Measurements from ENCODE around the gene CNIH2. TPM values are rescaled to one million over a fixed set of nuclear protein-coding genes. Genes with fewer than 3 reads are reported as not detected.
A peak's percentile ranks its signal among the peaks of the same experiment; 100 is the strongest.

Gene CNIH2
- total and polyA plus RNA-seq, 7 donors: 0.05 TPM; not detected in 6

- intact Hi-C loops (cut with DNase I): loop anchor here in 1 of 2 donors (1.0 kb wide), 1 partner anchor 39 kb away; no protein-coding TSS in a partner anchor
- Histone ChIP-seq H3K9me3 (no peaks in the 10 kb centered on the region), H3K4me3 (no peak overlapping the region), H3K4me1 (peaks cover 6% of the 10 kb centered on the region), H3K36me3 (ENCODE audit: insufficient read depth in 1 of 2, low read depth in 1 of 2) (peaks cover 0 to 61% of the 10 kb centered on the region in 2 donors), H3K27me3 (ENCODE audit: insufficient read depth in 3 of 3, low read length in 2 of 3) (no peaks in the 10 kb centered on the region), H3K27ac (no peak overlapping the region)
- 61 to 73% (median 73%) methylated on average over 4 of the region's 4 CpGs for WGBS, 3 donors
- TF ChIP-seq CTCF (IDR thresholded peaks at IDR 0.05): no peak
- no peak for DNase-seq
- no peak for ATAC-seq
These were observed 18.0 kb upstream of the CNIH2 start for GRCh38 chr11:66259956-66260355.

- WGBS, 3 donors: 88 to 94% (median 93%) methylated on average over 16 of the region's 16 CpGs
- no peak for TF ChIP-seq CTCF (IDR thresholded peaks at IDR 0.05)
- ATAC-seq (no peak), DNase-seq (peak in 1 of 2 donors; percentile 37)
- Histone ChIP-seq H3K9me3 (no peaks in the 10 kb centered on the region), H3K36me3 (ENCODE audit: insufficient read depth in 1 of 2, low read depth in 1 of 2) (peaks cover 0 to 67% of the 10 kb centered on the region in 2 donors), H3K4me1 (peaks cover 6% of the 10 kb centered on the region), H3K27ac (no peak overlapping the region), H3K27me3 (ENCODE audit: insufficient read depth in 3 of 3, low read length in 2 of 3) (no peaks in the 10 kb centered on the region), H3K4me3 (no peak overlapping the region)
- intact Hi-C loops (cut with DNase I): no loop called here
These were observed 16.4 kb upstream of the CNIH2 start for GRCh38 chr11:66261578-66261977.

- WGBS, 3 donors: 92 to 93% (median 92%) methylated on average over 5 of the region's 5 CpGs
- peak in 1 of 2 donors; percentile 40 for DNase-seq
- H3K4me3 ChIP-seq: no peak overlapping the region
- intact Hi-C loops (cut with DNase I): no loop called here
- no peak for ATAC-seq
- no peak overlapping the region for H3K27ac ChIP-seq
- H3K9me3 ChIP-seq: no peaks in the 10 kb centered on the region
- no peaks in the 10 kb centered on the region for H3K27me3 ChIP-seq (ENCODE audit: insufficient read depth in 3 of 3, low read length in 2 of 3)
- peaks cover 0 to 67% of the 10 kb centered on the region in 2 donors for H3K36me3 ChIP-seq (ENCODE audit: insufficient read depth in 1 of 2, low read depth in 1 of 2)
- H3K4me1 ChIP-seq: peaks cover 11% of the 10 kb centered on the region
- TF ChIP-seq CTCF (IDR thresholded peaks at IDR 0.05): no peak
These were observed 15.8 kb upstream of the CNIH2 start for GRCh38 chr11:66262191-66262590.

- Histone ChIP-seq H3K4me1 (peaks cover 11% of the 10 kb centered on the region), H3K4me3 (no peak overlapping the region), H3K9me3 (no peaks in the 10 kb centered on the region), H3K27ac (no peak overlapping the region), H3K27me3 (ENCODE audit: insufficient read depth in 3 of 3, low read length in 2 of 3) (no peaks in the 10 kb centered on the region), H3K36me3 (ENCODE audit: insufficient read depth in 1 of 2, low read depth in 1 of 2) (peaks cover 0 to 67% of the 10 kb centered on the region in 2 donors)
- no peak for TF ChIP-seq CTCF (IDR thresholded peaks at IDR 0.05)
- peak in 1 of 2 donors; percentile 40 for DNase-seq
- WGBS, 3 donors: 91 to 94% (median 92%) methylated on average over 12 of the region's 12 CpGs
- ATAC-seq: no peak
- intact Hi-C loops (cut with DNase I): no loop called here
These were observed 15.3 kb upstream of the CNIH2 start for GRCh38 chr11:66262696-66263095.

GRCh38 chr11:66263231-66263630 is 14.7 kb upstream of the CNIH2 start:
- Histone ChIP-seq H3K4me1 (peaks cover 11% of the 10 kb centered on the region), H3K4me3 (no peak overlapping the region), H3K27me3 (ENCODE audit: insufficient read depth in 3 of 3, low read length in 2 of 3) (no peaks in the 10 kb centered on the region), H3K36me3 (ENCODE audit: insufficient read depth in 1 of 2, low read depth in 1 of 2) (peaks cover 0 to 67% of the 10 kb centered on the region in 2 donors), H3K9me3 (no peaks in the 10 kb centered on the region), H3K27ac (no peak overlapping the region)
- ATAC-seq: no peak
- no peak for DNase-seq
- 91 to 96% (median 94%) methylated on average over 4 of the region's 4 CpGs for WGBS, 3 donors
- intact Hi-C loops (cut with DNase I): no loop called here
- TF ChIP-seq CTCF (IDR thresholded peaks at IDR 0.05): no peak
